WERI-Rb-1 (cell line): ENCODE data around the gene GATAD2A.

Experiments
- DNase-seq: peaks from one replicate; pipeline ENCODE4 v3.0.0-alpha.2; 2020
- H3K27ac ChIP-seq: fragments of 250-450 bp; sonication (Bioruptor Pico); 2 replicates; pipeline ENCODE4 v1.5.1; 2020; ENCODE audit warnings: mild to moderate bottlenecking, moderate library complexity
- H3K27me3 ChIP-seq: fragments of 250-450 bp; sonication (Bioruptor Pico); 2 replicates; pipeline ENCODE4 v1.5.1; 2021; ENCODE audit warnings: mild to moderate bottlenecking, low read depth, moderate library complexity; ENCODE audit not compliant: insufficient read depth, severe bottlenecking
- H3K36me3 ChIP-seq: fragments of 250-450 bp; sonication (Bioruptor Pico); 2 replicates; pipeline ENCODE4 v1.5.1; 2020; ENCODE audit warnings: mild to moderate bottlenecking, moderate library complexity
- H3K4me3 ChIP-seq: 2 replicates; pipeline ENCODE4 v1.5.1; 2011; ENCODE audit warnings: low read depth, mild to moderate bottlenecking, control low read depth, low read length
- H3K9me3 ChIP-seq: fragments of 250-450 bp; sonication (Bioruptor Pico); 2 replicates; pipeline ENCODE4 v1.5.1; 2021; ENCODE audit warnings: mild to moderate bottlenecking, moderate library complexity; ENCODE audit not compliant: severe bottlenecking
- CTCF ChIP-seq: IDR thresholded peaks from 2 replicates; pipeline ENCODE4 v1.5.1; 2011; ENCODE audit warnings: low read depth, mild to moderate bottlenecking, control low read depth, inconsistent platforms, low read length

GATAD2A gene

GRCh38 chr19:19461671-19462622 is 56.5 kb downstream of the GATAD2A start:
- peaks cover 30% of the 10 kb centered on the region for H3K36me3 ChIP-seq
- DNase-seq, result no peak
- no peak for TF ChIP-seq CTCF
- no peak overlapping the region for H3K4me3 ChIP-seq
- H3K27ac ChIP-seq, result no peak overlapping the region
- no peaks in the 10 kb centered on the region for H3K9me3 ChIP-seq
- H3K27me3 ChIP-seq, result no peaks in the 10 kb centered on the region

- TF ChIP-seq CTCF, result no peak
- H3K27ac ChIP-seq, result no peak overlapping the region
- no peak overlapping the region for H3K4me3 ChIP-seq
- no peak for DNase-seq
- peaks cover 36% of the 10 kb centered on the region for H3K36me3 ChIP-seq
- peaks cover 15% of the 10 kb centered on the region for H3K9me3 ChIP-seq
- no peaks in the 10 kb centered on the region for H3K27me3 ChIP-seq
Measured at GRCh38 chr19:19463348-19464117, 58.1 kb downstream of the GATAD2A start.

- Histone ChIP-seq H3K27ac (no peak overlapping the region), H3K27me3 (no peaks in the 10 kb centered on the region), H3K4me3 (no peak overlapping the region), H3K9me3 (peaks cover 17% of the 10 kb centered on the region), H3K36me3 (peaks cover 40% of the 10 kb centered on the region)
- TF ChIP-seq CTCF, result no peak
- DNase-seq, result no peak
Measured at GRCh38 chr19:19464339-19465098, 59.0 kb downstream of the GATAD2A start.

GRCh38 chr19:19465436-19466070 is 60.1 kb downstream of the GATAD2A start:
- Histone ChIP-seq H3K4me3 (no peak overlapping the region), H3K27ac (no peak overlapping the region), H3K36me3 (peaks cover 40% of the 10 kb centered on the region), H3K9me3 (peaks cover 17% of the 10 kb centered on the region), H3K27me3 (no peaks in the 10 kb centered on the region)
- no peak for TF ChIP-seq CTCF
- no peak for DNase-seq

GRCh38 chr19:19466201-19466600 is 60.7 kb downstream of the GATAD2A start:
- Histone ChIP-seq H3K36me3 (peaks cover 40% of the 10 kb centered on the region), H3K4me3 (no peak overlapping the region)
- no peak for DNase-seq

More at GRCh38 chr19:19466201-19466600, 60.7 kb downstream of the GATAD2A start:
- Histone ChIP-seq H3K27ac (no peak overlapping the region), H3K27me3 (no peaks in the 10 kb centered on the region), H3K9me3 (peaks cover 17% of the 10 kb centered on the region)
- no peak for TF ChIP-seq CTCF
